ENCODE measurements around the gene ZNF732.

GRCh38 chr4:306551-306961, 1.3 kb upstream of the ZNF732 start:
- TF ChIP-seq CTCF (IDR thresholded peaks at IDR 0.05; ENCODE audit: low read depth, low read length) (no peak), EZH2phosphoT487 (IDR thresholded peaks at IDR 0.05; ENCODE audit: low read depth) (peak; percentile 82)

Data from OCI-LY3 (cell line).